ENCODE data around the gene SSBP4.

DNA sequence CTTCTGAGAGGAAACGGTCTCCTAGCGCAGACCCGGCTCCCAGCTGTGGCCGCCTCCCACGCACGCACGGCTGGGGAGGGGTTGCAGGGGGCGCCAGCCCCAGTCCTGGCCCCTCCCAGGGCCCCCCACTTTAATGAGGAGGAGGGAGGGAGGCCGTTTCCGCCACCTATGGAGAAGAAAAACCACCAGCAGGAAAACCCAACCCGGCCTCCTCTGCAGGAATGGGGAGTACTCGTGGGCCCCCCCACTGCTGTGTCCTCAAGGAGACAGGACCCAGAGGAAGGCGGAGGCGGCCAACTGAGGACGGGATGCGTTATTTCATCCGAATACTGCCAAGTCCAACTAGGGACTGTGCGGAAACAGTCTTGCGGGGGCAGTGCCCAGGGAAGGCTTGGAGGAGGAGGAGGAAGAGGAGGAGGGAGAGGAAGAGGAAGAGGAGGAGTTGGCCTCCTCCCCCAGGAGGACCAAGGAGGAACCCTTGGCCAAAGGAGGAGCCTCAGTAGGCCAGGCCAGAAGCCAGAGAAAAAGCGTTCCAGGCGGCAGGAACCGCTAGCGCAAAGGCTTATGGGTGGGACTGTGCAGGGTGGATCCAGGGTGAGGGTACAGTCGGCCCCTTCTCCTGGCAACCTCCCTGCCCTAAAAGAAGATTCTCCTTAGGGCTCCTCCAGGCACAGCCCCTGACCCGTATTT lies 3.9 kb upstream of the SSBP4 start:
- TF ChIP-seq, protein P1, sequence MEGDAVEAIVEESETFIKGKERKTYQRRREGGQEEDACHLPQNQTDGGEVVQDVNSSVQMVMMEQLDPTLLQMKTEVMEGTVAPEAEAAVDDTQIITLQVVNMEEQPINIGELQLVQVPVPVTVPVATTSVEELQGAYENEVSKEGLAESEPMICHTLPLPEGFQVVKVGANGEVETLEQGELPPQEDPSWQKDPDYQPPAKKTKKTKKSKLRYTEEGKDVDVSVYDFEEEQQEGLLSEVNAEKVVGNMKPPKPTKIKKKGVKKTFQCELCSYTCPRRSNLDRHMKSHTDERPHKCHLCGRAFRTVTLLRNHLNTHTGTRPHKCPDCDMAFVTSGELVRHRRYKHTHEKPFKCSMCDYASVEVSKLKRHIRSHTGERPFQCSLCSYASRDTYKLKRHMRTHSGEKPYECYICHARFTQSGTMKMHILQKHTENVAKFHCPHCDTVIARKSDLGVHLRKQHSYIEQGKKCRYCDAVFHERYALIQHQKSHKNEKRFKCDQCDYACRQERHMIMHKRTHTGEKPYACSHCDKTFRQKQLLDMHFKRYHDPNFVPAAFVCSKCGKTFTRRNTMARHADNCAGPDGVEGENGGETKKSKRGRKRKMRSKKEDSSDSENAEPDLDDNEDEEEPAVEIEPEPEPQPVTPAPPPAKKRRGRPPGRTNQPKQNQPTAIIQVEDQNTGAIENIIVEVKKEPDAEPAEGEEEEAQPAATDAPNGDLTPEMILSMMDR (IDR thresholded peaks at IDR 0.05), result no peak
- TF ChIP-seq POLR2A (IDR thresholded peaks at IDR 0.05), result no peak

Measured in lower leg skin (tissue), 3 donors.